Measurements from ENCODE around the gene MAP4K2. TPM values are rescaled to one million over a fixed set of nuclear protein-coding genes. Genes with fewer than 3 reads are reported as not detected.
A peak's percentile ranks its signal among the peaks of the same experiment; 100 is the strongest.

MAP4K2 gene
- total RNA-seq, 3 donors from 2014 or later: 8.7 to 16.8 (median 14.1) TPM

- ATAC-seq: no peak
- DNase-seq: no peak
- Histone ChIP-seq H3K4me1 (ENCODE audit: low read depth) (peaks cover 28% of the 10 kb centered on the region), H3K9me3 (no peaks in the 10 kb centered on the region), H3K36me3 (ENCODE audit: low read depth) (no peaks in the 10 kb centered on the region), H3K4me3 (no peak overlapping the region)
- TF ChIP-seq, protein P1, sequence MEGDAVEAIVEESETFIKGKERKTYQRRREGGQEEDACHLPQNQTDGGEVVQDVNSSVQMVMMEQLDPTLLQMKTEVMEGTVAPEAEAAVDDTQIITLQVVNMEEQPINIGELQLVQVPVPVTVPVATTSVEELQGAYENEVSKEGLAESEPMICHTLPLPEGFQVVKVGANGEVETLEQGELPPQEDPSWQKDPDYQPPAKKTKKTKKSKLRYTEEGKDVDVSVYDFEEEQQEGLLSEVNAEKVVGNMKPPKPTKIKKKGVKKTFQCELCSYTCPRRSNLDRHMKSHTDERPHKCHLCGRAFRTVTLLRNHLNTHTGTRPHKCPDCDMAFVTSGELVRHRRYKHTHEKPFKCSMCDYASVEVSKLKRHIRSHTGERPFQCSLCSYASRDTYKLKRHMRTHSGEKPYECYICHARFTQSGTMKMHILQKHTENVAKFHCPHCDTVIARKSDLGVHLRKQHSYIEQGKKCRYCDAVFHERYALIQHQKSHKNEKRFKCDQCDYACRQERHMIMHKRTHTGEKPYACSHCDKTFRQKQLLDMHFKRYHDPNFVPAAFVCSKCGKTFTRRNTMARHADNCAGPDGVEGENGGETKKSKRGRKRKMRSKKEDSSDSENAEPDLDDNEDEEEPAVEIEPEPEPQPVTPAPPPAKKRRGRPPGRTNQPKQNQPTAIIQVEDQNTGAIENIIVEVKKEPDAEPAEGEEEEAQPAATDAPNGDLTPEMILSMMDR (IDR thresholded peaks at IDR 0.05): no peak
- intact Hi-C loops (cut with DNase I, micrococcal nuclease): no loop called here
Observed at GRCh38 chr11:64744544-64745188, 58.3 kb downstream of the MAP4K2 start.

DNA sequence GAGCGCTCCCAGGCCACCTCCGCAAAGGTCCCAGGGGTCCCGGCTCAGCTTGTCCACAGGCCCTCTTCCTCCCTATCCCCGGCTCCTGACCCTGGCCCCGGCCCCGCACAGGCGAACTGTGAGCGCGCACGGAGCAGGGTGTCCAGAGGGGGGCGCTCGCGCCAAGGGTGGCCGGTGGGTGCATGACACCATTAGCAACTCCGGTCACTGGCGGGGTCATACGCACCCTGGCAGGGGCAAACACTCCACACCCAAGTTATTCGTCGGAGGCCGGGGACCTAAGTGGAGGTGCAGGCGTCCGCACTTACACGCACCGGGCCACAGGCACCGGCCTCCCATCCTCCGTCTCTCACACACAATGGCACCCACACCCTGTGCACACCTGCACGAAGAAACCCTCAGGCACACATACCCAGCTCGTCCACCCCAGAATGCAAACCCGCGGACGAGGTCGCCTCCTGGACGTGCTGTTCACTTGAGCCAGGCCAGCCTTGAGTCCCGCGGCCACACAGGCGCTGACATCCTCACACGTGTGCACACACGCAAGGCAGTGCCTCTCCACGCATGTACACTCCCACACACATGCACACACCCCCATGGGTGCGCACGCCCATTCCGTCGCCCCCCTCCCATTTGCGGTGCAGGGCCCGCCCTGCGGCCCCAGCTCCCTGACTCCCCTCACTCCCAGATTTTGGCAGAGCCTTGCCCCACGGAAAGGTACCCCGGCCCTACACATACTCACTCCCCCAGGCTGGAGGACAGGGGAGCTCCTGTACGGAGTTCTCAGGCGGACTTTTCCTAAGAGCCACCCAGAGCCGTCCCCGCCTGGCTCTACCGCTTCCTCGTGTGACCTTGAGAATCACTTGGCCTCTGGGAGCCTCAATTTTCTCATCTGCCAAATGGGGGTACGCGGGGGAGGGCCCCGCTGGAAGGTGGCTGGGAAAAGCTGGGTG is 59.1 kb downstream of the MAP4K2 start, which contains the start of gene RASGRP2:
TSS of gene RASGRP2 (minus strand) at position 552 of the 953 bp plus-strand sequence. CDS start 1,276 bp downstream, outside the sequence.
- no peaks in the 10 kb centered on the region for H3K36me3 ChIP-seq (ENCODE audit: low read depth)
- peak; percentile 71 to 92 (median 86) for DNase-seq
- TF ChIP-seq, protein P1 (IDR thresholded peaks at IDR 0.05): no peak
- peak; percentile 62 for ATAC-seq
- intact Hi-C loops (cut with DNase I, micrococcal nuclease): no loop called here
- no peaks in the 10 kb centered on the region for H3K9me3 ChIP-seq
- no peak within 1 kb of the TSS for H3K4me3 ChIP-seq
- peaks cover 28% of the 10 kb centered on the region for H3K4me1 ChIP-seq (ENCODE audit: low read depth)

DNA sequence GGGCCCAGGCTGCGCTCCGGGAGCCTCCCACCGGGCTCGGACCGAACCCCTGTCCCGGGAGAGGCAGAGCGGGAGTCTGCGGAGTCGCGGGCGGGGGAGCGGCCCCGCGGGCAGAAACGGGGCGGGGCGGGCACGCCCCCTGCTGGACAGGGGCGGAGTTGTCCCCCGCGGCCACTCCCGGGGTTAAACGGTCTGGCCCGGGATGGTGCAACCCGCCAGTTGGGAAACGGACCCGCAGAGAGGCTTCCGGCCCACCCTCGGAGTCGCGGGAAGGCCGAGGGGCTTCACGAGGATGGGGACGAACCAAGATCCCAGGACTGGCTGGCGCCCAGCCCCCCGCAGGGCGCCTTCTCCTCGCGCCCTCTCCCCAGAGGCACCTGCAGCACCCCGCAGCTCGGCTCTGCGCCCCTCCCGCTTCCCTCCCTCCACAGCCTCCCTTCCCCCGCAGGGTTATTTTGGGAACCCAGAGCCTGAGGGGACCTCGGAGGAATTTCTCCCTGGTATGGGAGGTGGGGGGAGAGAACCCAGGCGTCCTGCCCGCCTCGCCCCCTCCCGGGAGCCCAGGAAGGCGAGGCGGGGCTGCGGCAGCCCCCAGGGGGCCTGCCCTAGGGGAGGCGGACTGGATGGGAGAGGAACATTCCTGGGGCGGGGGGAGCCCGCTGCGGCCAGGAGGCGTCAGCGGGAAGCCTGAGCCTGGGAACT is 60.0 kb downstream of the MAP4K2 start:
- TF ChIP-seq, protein P1 (IDR thresholded peaks at IDR 0.05): peak; percentile 92
- DNase-seq (peak; percentile 73 to 85 (median 85)), ATAC-seq (peak; percentile 75)
- peaks cover 28% of the 10 kb centered on the region for H3K4me1 ChIP-seq (ENCODE audit: low read depth)
- peak overlapping the region; percentile 11 for H3K4me3 ChIP-seq
- intact Hi-C loops (cut with DNase I, micrococcal nuclease): no loop called here
- no peaks in the 10 kb centered on the region for H3K36me3 ChIP-seq (ENCODE audit: low read depth)
- H3K9me3 ChIP-seq: no peaks in the 10 kb centered on the region

GRCh38 chr11:64742087-64742888 is 60.7 kb downstream of the MAP4K2 start:
- H3K4me1 ChIP-seq (ENCODE audit: low read depth): peaks cover 28% of the 10 kb centered on the region
- intact Hi-C loops (cut with DNase I, micrococcal nuclease): no loop called here
- DNase-seq (peak in 1 of 3 donors; percentile 74), ATAC-seq (peak; percentile 13)
- H3K36me3 ChIP-seq (ENCODE audit: low read depth): no peaks in the 10 kb centered on the region
- no peaks in the 10 kb centered on the region for H3K9me3 ChIP-seq
- TF ChIP-seq, protein P1 (IDR thresholded peaks at IDR 0.05): no peak
- peak overlapping the region; percentile 11 for H3K4me3 ChIP-seq
